GM23338 (cell line): ENCODE measurements around the gene SYT13. TPM values are rescaled to one million over a fixed set of nuclear protein-coding genes. Genes with fewer than 3 reads are reported as not detected.

Source experiments
- ATAC-seq: fragments of 200-7000 bp; cut with Tn5 transposase; 3 replicates; pipeline ENCODE4 v1.9.1; 2020
- DNase-seq: peaks from one replicate; pipeline ENCODE4 v3.0.0-alpha.2; 2015; ENCODE audit warnings: low spot score
- H2AFZ ChIP-seq: fragments of 200-600 bp; sonication (generic); 2 replicates; pipeline ENCODE4 v1.8.0; 2016; ENCODE audit warnings: antibody characterized with exemption, mild to moderate bottlenecking, moderate library complexity
- H3F3A ChIP-seq: fragments of 200-600 bp; sonication (generic); replicated peaks from 2 replicates; pipeline ENCODE4 v1.8.0; 2017; ENCODE audit warnings: antibody characterized with exemption, mixed run types, low read depth
- H3K27ac ChIP-seq: fragments of 200-600 bp; sonication (generic); 2 replicates; pipeline ENCODE4 v1.6.1; 2016; ENCODE audit warnings: low read depth
- H3K27me3 ChIP-seq: fragments of 200-600 bp; sonication (generic); 2 replicates; pipeline ENCODE4 v1.8.0; 2016; ENCODE audit warnings: mild to moderate bottlenecking, mixed run types, moderate library complexity; ENCODE audit not compliant: insufficient read depth
- H3K36me3 ChIP-seq: fragments of 200-600 bp; sonication (generic); 2 replicates; pipeline ENCODE4 v1.8.0; 2016; ENCODE audit warnings: mild to moderate bottlenecking; ENCODE audit not compliant: insufficient read depth
- H3K4me1 ChIP-seq: fragments of 200-600 bp; sonication (generic); 2 replicates; pipeline ENCODE4 v1.8.0; 2016; ENCODE audit warnings: mild to moderate bottlenecking, moderate library complexity; ENCODE audit not compliant: insufficient read depth
- H3K4me2 ChIP-seq: fragments of 200-600 bp; sonication (generic); 2 replicates; pipeline ENCODE4 v1.7.1; 2017; ENCODE audit warnings: mixed run types
- H3K4me3 ChIP-seq: fragments of 200-600 bp; sonication (generic); 2 replicates; pipeline ENCODE4 v1.6.1; 2016; ENCODE audit warnings: mixed run types
- H3K79me2 ChIP-seq: fragments of 200-600 bp; sonication (generic); replicated peaks from 2 replicates; pipeline ENCODE4 v1.8.0; 2017; ENCODE audit warnings: mild to moderate bottlenecking; ENCODE audit not compliant: insufficient read depth
- H3K9me2 ChIP-seq: fragments of 200-600 bp; sonication (generic); 2 replicates; pipeline ENCODE4 v1.8.0; 2017; ENCODE audit not compliant: insufficient read depth
- H4K20me1 ChIP-seq: fragments of 200-600 bp; sonication (generic); replicated peaks from 2 replicates; pipeline ENCODE4 v1.8.0; 2017; ENCODE audit warnings: mild to moderate bottlenecking; ENCODE audit not compliant: insufficient read depth
- H3K27ac Mint-ChIP-seq: 2 replicates; pipeline ENCODE4 v1.8.0; 2020; ENCODE audit warnings: inconsistent platforms, mild to moderate bottlenecking, moderate library complexity, mixed read lengths
- H3K27me3 Mint-ChIP-seq: 3 replicates; pipeline ENCODE4 v1.8.0; 2022; ENCODE audit warnings: low read depth, mild to moderate bottlenecking, moderate library complexity, mixed read lengths, inconsistent platforms; ENCODE audit not compliant: insufficient read depth, poor library complexity
- H3K36me3 Mint-ChIP-seq: 3 replicates; pipeline ENCODE4 v1.8.0; 2021; ENCODE audit warnings: low read depth, mild to moderate bottlenecking, inconsistent platforms, moderate library complexity, mixed read lengths
- H3K4me1 Mint-ChIP-seq: 3 replicates; pipeline ENCODE4 v1.8.0; 2020; ENCODE audit warnings: mild to moderate bottlenecking, inconsistent platforms, mixed read lengths
- H3K4me3 Mint-ChIP-seq: 3 replicates; pipeline ENCODE4 v1.8.0; 2021; ENCODE audit warnings: moderate library complexity, mild to moderate bottlenecking, inconsistent platforms, mixed read lengths
- H3K9me3 Mint-ChIP-seq: 3 replicates; pipeline ENCODE4 v1.8.0; 2020; ENCODE audit warnings: moderate library complexity, mild to moderate bottlenecking, inconsistent platforms, mixed read lengths
- CREB1 ChIP-seq: fragments of 250-450 bp; sonication (Bioruptor Pico); IDR thresholded peaks from 2 replicates; pipeline ENCODE4 v1.5.0; 2020; ENCODE audit warnings: low read depth, mild to moderate bottlenecking, moderate library complexity
- EZH2 ChIP-seq: fragments of 200-600 bp; sonication (generic); IDR thresholded peaks from one replicate; pipeline ENCODE4 v1.8.0; 2017; ENCODE audit warnings: antibody characterized with exemption, mild to moderate bottlenecking, low read depth; ENCODE audit not compliant: unreplicated experiment
- EZH2phosphoT487 ChIP-seq: fragments of 200-600 bp; sonication (generic); IDR thresholded peaks from one replicate; pipeline ENCODE4 v1.8.1; 2018; ENCODE audit warnings: antibody characterized with exemption; ENCODE audit not compliant: unreplicated experiment
- JUNB ChIP-seq: IDR thresholded peaks from one replicate; pipeline ENCODE4 v1.6.1; 2016; ENCODE audit warnings: antibody characterized with exemption; ENCODE audit not compliant: unreplicated experiment
- NANOG ChIP-seq: IDR thresholded peaks from 2 replicates; pipeline ENCODE4 v1.6.1; 2016; ENCODE audit warnings: antibody characterized with exemption, borderline replicate concordance
- POLR2AphosphoS5 ChIP-seq: IDR thresholded peaks from 2 replicates; pipeline ENCODE4 v1.6.1; 2016; ENCODE audit warnings: antibody characterized with exemption, low read depth
- REST ChIP-seq: IDR thresholded peaks from one replicate; pipeline ENCODE4 v1.6.1; 2018; ENCODE audit warnings: antibody characterized with exemption; ENCODE audit not compliant: unreplicated experiment
- STAT1 ChIP-seq: IDR thresholded peaks from one replicate; pipeline ENCODE4 v1.6.1; 2016; ENCODE audit warnings: antibody characterized with exemption; ENCODE audit not compliant: unreplicated experiment
- ZNF114 ChIP-seq: fragments of 250-450 bp; sonication (Bioruptor Pico); IDR thresholded peaks from 2 replicates; pipeline ENCODE4 v1.5.0; 2020; ENCODE audit warnings: mild to moderate bottlenecking, moderate library complexity
- polyA plus RNA-seq: library from polyadenylated mRNA; unstranded; fragments of >200 nt; fragmentation: Nextera tagmentation; extraction: Ambion mirVana; gene quantifications from 2 replicates; pipeline ENCODE4 v1.2.1, GENCODE V29; 2016
- total RNA-seq: library from RNA; depleted of rRNA; stranded (reverse); fragments of >200 nt; shearing (Covaris generic); gene quantifications from 2 replicates; pipeline ENCODE4 v1.2.3, GENCODE V29; 2014
- TF ChIP-seq, protein P1 (sequence below): fragments of 250-450 bp; sonication (Bioruptor Pico); IDR thresholded peaks from 2 replicates; pipeline ENCODE4 v1.5.0; 2020; ENCODE audit warnings: mild to moderate bottlenecking, moderate library complexity

The SYT13 gene
- total and polyA plus RNA-seq, 2 experiments from 2014 or later: 3.4 to 16.3 TPM

DNA sequence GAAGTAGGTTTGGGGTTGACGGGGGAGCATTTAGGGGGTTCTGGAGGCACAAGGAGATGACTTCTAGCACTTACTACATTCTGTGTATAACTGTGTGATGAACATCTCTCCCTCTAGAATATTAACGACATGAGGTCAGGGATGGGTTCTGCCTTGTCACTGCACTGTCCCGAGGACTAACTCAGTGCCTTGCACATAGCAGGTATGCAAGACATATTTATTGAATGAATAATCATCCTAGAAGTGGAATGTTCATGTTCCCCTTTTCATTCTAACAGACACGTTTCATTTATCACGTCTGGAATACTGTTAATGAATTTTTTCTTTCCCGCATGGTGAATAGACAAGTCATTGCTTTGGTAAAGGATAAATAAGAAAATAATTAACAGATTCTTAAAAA is 12.6 kb downstream of the SYT13 start:
- Histone ChIP-seq H4K20me1 (no peaks in the 10 kb centered on the region; the same call in 1 of the 2 replicates), H3K4me2 (no peak overlapping the region), H3K4me1 (no peaks in the 10 kb centered on the region), H2AFZ (no peak overlapping the region), H3K36me3 (no peaks in the 10 kb centered on the region), H3K27ac (no peak overlapping the region), H3K9me2 (no peaks in the 10 kb centered on the region), H3K79me2 (no peaks in the 10 kb centered on the region), H3F3A (0 out of 2 replicates have a peak, but pooled peaks cover 2% of the 10 kb centered on the region), H3K27me3 (no peaks in the 10 kb centered on the region), H3K4me3 (no peak overlapping the region)
- no peak for ATAC-seq
- H3K4me1 Mint-ChIP-seq: 0 out of 3 replicates have a peak, but pooled peaks cover 3% of the 10 kb centered on the region
- no peak for DNase-seq
- H3K36me3 Mint-ChIP-seq: peaks cover 2% of the 10 kb centered on the region; the same call in 1 of the 3 replicates
- H3K27me3 Mint-ChIP-seq: no peaks in the 10 kb centered on the region
- H3K4me3 Mint-ChIP-seq: no peak overlapping the region
- TF ChIP-seq POLR2AphosphoS5: no peak
- no peak for TF ChIP-seq NANOG
- TF ChIP-seq JUNB: no peak
- TF ChIP-seq, protein P1, sequence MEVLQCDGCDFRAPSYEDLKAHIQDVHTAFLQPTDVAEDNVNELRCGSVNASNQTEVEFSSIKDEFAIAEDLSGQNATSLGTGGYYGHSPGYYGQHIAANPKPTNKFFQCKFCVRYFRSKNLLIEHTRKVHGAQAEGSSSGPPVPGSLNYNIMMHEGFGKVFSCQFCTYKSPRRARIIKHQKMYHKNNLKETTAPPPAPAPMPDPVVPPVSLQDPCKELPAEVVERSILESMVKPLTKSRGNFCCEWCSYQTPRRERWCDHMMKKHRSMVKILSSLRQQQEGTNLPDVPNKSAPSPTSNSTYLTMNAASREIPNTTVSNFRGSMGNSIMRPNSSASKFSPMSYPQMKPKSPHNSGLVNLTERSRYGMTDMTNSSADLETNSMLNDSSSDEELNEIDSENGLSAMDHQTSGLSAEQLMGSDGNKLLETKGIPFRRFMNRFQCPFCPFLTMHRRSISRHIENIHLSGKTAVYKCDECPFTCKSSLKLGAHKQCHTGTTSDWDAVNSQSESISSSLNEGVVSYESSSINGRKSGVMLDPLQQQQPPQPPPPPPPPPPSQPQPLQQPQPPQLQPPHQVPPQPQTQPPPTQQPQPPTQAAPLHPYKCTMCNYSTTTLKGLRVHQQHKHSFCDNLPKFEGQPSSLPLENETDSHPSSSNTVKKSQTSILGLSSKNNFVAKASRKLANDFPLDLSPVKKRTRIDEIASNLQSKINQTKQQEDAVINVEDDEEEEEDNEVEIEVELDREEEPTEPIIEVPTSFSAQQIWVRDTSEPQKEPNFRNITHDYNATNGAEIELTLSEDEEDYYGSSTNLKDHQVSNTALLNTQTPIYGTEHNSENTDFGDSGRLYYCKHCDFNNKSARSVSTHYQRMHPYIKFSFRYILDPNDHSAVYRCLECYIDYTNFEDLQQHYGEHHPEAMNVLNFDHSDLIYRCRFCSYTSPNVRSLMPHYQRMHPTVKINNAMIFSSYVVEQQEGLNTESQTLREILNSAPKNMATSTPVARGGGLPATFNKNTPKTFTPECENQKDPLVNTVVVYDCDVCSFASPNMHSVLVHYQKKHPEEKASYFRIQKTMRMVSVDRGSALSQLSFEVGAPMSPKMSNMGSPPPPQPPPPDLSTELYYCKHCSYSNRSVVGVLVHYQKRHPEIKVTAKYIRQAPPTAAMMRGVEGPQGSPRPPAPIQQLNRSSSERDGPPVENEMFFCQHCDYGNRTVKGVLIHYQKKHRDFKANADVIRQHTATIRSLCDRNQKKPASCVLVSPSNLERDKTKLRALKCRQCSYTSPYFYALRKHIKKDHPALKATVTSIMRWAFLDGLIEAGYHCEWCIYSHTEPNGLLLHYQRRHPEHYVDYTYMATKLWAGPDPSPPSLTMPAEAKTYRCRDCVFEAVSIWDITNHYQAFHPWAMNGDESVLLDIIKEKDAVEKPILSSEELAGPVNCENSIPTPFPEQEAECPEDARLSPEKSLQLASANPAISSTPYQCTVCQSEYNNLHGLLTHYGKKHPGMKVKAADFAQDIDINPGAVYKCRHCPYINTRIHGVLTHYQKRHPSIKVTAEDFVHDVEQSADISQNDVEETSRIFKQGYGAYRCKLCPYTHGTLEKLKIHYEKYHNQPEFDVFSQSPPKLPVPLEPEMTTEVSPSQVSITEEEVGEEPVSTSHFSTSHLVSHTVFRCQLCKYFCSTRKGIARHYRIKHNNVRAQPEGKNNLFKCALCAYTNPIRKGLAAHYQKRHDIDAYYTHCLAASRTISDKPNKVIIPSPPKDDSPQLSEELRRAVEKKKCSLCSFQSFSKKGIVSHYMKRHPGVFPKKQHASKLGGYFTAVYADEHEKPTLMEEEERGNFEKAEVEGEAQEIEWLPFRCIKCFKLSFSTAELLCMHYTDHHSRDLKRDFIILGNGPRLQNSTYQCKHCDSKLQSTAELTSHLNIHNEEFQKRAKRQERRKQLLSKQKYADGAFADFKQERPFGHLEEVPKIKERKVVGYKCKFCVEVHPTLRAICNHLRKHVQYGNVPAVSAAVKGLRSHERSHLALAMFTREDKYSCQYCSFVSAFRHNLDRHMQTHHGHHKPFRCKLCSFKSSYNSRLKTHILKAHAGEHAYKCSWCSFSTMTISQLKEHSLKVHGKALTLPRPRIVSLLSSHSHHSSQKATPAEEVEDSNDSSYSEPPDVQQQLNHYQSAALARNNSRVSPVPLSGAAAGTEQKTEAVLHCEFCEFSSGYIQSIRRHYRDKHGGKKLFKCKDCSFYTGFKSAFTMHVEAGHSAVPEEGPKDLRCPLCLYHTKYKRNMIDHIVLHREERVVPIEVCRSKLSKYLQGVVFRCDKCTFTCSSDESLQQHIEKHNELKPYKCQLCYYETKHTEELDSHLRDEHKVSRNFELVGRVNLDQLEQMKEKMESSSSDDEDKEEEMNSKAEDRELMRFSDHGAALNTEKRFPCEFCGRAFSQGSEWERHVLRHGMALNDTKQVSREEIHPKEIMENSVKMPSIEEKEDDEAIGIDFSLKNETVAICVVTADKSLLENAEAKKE (CRISPR knock-in tag): no peak
- no peak for TF ChIP-seq ZNF114 (CRISPR knock-in tag)
- no peak for TF ChIP-seq EZH2phosphoT487
- TF ChIP-seq CREB1 (CRISPR knock-in tag): no peak
- no peak for TF ChIP-seq STAT1
- no peak for TF ChIP-seq EZH2
- TF ChIP-seq REST: no peak
- no peak overlapping the region for H3K27ac Mint-ChIP-seq
- 0 out of 3 replicates have a peak, but pooled peaks cover 2% of the 10 kb centered on the region for H3K9me3 Mint-ChIP-seq
